DMS53 (cell line): Measurements from ENCODE around the gene SYNPO.

ENCODE experiments used
- DNase-seq: peaks from one replicate; lab custom pipeline; 2025; lab: John Stamatoyannopoulos, UW

The SYNPO gene

GRCh38 chr5:150658699-150659265 lies 18.3 kb downstream of the SYNPO start:
- DNase-seq = no peak

GRCh38 chr5:150659360-150660107 lies 19.1 kb downstream of the SYNPO start:
- no peak for DNase-seq

- DNase-seq = no peak
These were observed 19.8 kb downstream of the SYNPO start for GRCh38 chr5:150660108-150660831.

- DNase-seq = no peak
These were observed 20.6 kb downstream of the SYNPO start, which contains the start of gene MYOZ3 for GRCh38 chr5:150661086-150661485. Gene MYOZ3, plus strand, starts transcription at chr5:150661251. Its CDS starts 1,691 bp downstream, at chr5:150662942.

DNA sequence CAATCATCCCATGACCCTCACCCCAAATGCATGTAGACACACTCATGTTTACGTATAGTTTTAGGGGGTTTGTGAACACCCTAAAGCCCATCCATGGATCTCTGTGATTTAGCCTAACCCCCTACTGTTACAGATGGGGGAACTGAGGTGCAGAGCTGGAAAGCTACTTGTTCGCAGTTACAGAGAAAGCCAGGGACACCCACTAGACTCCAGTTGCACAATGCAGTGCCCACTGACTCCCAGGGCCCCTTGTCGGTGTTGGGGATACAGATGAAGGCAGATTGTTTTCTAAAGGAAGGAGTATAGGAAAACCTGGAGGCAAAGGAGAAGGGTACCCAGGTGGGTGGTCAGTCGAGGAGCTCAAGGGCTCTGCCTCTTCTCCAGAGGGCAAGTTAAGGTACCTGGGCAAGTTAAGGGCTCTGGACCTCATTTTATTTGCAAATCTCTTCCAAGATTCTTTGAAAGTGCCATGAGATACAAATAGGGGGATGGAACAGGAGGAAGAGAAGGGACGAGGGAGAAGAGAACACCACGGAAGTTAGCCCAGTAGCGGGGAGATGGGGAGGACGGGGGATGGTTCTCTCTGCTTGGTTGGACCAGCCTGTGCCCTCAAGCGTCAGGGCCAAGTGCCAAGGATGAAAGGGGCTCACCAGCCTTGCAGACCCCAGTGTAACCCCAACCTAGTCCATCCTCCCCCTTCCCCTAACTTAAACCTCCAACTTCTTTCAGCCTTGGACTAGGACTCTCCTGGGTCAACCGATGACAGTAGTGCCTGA lies 21.5 kb downstream of the SYNPO start:
- DNase-seq = no peak

GRCh38 chr5:150662731-150663516 lies 22.5 kb downstream of the SYNPO start:
- DNase-seq = no peak

DNA sequence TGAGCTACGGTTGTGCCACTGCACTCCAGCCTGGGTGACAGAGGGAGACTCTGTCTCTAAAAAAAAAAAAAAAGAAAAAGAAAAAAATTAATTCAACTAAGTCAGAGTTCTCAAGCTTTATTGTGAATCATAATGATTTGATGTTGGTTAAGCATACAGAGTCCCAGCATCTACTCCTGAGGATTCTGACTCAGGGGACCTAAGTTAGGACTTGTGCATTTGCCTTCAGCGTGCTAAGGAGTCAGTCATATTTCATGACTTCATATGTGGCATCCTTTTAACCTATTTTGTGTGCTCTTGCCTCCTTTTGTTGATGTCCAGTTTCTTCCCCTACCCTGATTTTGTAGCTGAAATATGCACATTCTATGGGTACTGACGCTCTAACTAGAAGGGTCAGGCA lies 23.5 kb downstream of the SYNPO start:
- DNase-seq = no peak

GRCh38 chr5:150665044-150665443 lies 24.6 kb downstream of the SYNPO start:
- no peak for DNase-seq

DNA sequence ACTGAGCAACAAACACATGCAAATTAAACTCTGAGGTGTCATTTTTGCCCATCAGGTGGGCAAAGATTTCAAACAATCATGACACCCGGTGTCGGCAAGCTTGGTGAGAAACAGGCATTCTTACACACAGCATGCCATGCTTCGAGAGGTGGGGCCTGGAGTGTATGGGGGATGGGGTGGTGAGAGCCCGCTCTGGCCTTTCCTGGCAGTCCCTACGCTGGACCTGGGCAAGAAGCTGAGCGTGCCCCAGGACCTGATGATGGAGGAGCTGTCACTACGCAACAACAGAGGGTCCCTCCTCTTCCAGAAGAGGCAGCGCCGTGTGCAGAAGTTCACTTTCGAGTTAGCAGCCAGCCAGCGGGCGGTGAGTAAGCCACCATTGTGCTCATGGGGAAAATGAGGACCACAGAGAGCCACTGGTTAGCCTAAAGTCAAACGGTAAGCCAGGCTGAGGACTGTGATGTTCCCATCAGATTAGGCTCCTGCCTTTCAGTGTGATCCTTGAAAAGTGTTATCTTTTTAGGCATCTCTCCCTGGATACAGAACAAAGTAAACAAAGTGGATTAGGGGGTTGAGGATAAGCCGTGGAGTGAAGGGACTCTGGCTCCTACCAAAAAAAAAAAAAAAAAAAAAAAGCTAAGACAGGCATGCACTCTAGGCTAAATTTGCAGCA lies 30.0 kb downstream of the SYNPO start:
- DNase-seq = no peak

- DNase-seq = no peak
These were observed 30.5 kb downstream of the SYNPO start for GRCh38 chr5:150670948-150671310.

DNA sequence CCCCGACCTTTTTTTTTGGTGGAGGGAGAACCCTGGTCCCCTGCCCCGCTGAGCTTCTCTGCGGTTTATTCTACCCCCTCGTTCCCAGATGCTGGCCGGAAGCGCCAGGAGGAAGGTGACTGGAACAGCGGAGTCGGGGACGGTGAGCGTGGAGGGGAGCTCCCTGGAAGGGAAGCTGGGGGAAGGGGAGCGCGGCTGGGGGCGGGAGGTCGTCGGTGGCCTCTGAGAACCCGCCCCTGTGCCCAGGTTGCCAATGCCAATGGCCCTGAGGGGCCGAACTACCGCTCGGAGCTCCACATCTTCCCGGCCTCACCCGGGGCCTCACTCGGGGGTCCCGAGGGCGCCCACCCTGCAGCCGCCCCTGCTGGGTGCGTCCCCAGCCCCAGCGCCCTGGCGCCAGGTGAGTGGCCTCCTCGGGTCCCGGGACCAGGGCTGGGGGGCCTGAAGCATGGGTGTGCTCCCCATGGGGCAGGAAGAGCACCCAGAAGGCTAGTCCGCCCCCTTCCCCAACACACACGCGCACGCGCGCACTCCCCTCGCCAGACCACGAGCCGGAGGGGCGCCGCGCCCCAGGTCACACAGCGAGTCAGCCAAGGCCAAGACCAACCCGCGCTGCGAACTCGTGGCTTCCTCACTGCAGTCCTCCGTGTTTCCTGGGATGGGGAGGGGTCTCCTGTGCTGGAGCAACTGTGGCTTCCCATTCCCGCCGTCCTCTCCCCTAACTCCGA lies 31.2 kb downstream of the SYNPO start:
- peak; percentile 41 for DNase-seq

DNA sequence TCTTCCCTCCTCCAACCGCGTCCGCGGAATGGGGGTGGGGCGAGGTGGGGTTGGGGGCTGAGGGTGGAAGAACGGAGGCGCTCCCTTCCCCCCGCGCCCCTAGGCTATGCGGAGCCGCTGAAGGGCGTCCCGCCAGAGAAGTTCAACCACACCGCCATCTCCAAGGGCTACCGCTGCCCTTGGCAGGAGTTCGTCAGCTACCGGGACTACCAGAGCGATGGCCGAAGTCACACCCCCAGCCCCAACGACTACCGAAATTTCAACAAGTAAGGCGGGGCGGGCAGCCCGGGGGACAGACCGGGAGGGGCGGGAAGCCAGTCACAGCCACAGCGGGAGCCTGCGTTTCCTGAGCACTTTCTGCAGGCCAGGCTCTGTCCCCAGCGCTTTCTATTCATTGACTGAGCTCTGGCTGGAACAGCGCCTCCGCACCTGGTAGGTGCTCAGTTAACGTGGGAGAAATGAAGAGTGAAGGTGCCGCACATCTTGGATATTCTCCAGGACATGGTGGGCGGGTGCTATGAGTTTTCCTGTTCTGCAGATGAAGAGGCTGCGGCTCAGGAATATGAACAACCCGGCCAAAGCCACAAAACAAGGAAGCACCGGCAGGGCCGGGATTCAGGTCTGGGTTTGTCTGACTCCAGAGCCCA lies 31.9 kb downstream of the SYNPO start:
- DNase-seq = peak; percentile 70

DNA sequence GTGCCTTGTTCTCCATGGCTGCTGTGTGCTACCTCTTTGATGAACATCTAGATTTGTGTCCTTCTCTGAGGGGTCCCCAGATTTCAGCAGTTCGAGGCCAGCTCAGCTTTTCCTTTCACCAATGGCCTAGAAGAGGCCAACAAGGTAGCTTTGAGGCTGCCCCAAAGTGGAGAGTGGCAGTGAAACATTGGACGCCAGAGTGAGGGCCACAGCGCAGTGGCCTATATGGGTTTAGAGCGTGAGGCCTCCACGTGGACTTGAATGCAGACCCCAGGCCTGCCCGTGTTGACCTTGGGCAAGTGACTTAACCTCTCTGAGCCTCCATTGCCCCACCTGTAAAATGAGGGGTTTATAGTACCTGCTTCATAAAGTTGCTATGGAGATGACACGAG lies 32.4 kb downstream of the SYNPO start:
- DNase-seq = no peak

- no peak for DNase-seq
These were observed 33.9 kb downstream of the SYNPO start for GRCh38 chr5:150674341-150674821.

- DNase-seq = no peak
These were observed 34.6 kb downstream of the SYNPO start for GRCh38 chr5:150675069-150675468.

DNA sequence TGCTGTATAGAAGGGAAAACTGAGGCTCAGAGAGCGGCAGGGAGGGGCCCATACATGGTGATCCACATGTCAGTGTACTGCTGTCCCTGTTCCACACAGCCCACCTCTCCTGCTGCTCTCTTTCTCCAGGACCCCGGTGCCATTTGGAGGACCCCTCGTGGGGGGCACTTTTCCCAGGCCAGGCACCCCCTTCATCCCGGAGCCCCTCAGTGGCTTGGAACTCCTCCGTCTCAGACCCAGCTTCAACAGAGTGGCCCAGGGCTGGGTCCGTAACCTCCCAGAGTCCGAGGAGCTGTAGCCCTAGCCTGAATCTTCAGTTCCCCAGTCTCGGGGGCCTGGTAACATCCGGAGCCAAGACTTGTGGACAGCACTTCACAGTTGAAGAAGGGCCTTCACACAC lies 36.1 kb downstream of the SYNPO start:
- DNase-seq = no peak

GRCh38 chr5:150689120-150689519 lies 48.7 kb downstream of the SYNPO start:
- DNase-seq = no peak

DNA sequence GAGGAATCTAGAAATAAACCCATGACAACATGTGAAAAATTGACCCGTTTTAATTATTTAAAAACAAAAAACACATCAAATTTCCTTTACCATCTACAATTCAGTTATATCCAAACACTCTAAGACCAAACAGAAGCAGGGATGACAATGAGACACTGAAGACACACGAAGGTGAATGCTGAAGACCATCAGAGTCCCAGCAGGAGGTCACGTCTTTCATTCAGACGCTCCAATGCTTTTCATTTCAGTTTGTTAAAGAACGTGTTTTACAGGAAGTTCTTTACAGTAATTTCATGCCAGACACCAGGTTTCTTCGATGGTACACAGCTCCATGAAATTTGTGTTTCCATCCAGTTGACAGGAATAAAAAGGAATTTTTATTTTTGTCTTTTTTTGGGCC lies 50.3 kb downstream of the SYNPO start:
- DNase-seq = no peak

DNA sequence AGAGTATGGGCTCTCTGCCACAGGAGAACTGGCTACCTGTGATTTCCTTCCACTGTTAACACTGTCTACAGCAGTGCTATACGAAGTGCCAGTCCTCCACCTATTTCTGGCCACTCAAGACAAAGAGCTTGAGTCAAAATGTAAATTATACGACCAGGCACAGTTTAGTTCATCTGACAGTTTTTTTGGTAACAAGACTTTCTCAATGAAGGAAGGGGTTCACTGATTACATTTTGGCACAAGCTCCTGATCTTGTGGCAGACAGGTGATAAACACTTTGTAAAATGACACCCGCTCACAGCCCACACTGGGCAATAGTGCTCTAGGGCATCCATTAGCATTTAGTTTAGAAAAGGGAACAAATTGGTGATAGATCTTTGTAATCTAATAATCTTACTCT lies 51.8 kb downstream of the SYNPO start:
- DNase-seq = no peak

GRCh38 chr5:150694612-150695011 lies 54.2 kb downstream of the SYNPO start:
- no peak for DNase-seq
